ENCODE measurements around the gene PLA2G12A.

PLA2G12A gene

GRCh38 chr4:109729718-109730618, at the start of gene PLA2G12A:
PLA2G12A (minus strand) TSS chr4:109730070; CDS start chr4:109729809, 261 bp downstream.
- ATAC-seq (peak; percentile 90), DNase-seq (peak; percentile 74)

GRCh38 chr4:109764789-109765402, 35.0 kb upstream of the PLA2G12A start:
- ATAC-seq (no peak), DNase-seq (no peak)

GRCh38 chr4:109764376-109764775, 34.5 kb upstream of the PLA2G12A start:
- DNase-seq (no peak), ATAC-seq (no peak)

- DNase-seq (no peak), ATAC-seq (peak; percentile 92)
Observed at GRCh38 chr4:109760682-109761081, 30.8 kb upstream of the PLA2G12A start.

DNA sequence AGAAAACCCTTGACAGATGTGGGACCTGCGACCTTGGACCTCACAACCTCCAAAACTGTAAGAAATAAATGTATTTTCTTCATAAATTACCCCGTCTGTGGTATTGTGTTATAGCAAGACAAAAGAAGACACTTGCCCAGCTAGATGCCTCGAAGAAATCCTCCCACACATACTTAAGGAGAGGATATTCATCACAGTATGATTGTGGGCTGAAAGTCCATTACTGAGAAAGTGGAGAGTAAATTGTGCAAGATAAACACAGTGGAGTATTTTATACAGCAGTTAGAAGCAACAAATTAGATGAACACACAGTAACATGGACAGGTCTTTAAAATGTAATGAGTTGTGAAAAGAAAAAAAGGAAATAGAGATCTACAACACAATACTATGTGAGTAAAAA, 25.8 kb upstream of the PLA2G12A start:
- ATAC-seq: no peak
- no peak for DNase-seq

- no peak for DNase-seq
- peak; percentile 59 for ATAC-seq
Observed at GRCh38 chr4:109754093-109754857, 24.4 kb upstream of the PLA2G12A start.

DNA sequence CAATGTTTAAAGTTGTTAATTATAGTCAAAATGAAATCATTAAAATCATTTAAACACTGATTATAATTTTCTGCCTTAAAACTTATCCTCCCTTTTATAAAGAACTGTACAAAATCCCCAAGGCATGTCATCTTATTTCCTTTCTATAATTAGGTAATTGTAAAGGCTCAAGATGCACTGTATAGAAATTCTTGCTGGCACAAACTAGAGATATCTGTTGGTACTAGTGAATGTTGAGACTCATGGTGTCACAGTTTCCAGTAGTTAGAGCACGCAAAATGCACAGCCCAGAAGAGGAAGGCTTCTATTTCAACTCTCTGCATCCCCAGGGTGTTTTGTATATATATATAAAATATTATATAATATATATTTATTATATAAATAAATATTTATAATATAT, 22.7 kb upstream of the PLA2G12A start:
- ATAC-seq (peak; percentile 46), DNase-seq (no peak)

GRCh38 chr4:109751852-109752251, 22.0 kb upstream of the PLA2G12A start:
- ATAC-seq: no peak
- DNase-seq: no peak

DNA sequence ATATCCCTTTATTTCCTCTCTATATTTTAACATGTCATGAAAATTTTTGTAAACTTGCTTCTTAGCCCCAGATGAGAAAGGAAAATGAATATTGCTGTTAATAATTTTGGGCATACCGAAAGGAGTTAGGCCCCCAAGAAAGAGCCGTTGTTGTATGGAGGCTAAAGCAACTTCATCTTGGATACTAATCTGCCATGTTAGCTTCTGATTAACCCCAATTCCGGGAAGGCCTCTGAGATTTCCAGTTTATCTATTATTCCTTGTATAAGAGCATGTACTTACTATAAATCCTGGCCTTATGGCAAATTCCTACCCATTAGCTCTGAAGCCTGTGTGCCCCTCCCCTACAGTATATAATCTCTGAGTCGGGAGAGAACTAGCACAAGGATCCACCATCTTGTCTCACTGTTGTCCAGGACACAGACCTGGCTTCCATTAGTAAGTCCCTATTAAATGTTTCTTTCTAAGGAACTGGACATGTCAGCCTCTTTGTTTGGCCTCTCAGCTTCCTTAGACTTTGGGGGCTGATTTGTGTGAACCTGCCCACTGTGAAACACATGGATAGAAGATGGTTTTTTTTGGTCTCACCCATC, 20.9 kb upstream of the PLA2G12A start:
- no peak for DNase-seq
- no peak for ATAC-seq

DNA sequence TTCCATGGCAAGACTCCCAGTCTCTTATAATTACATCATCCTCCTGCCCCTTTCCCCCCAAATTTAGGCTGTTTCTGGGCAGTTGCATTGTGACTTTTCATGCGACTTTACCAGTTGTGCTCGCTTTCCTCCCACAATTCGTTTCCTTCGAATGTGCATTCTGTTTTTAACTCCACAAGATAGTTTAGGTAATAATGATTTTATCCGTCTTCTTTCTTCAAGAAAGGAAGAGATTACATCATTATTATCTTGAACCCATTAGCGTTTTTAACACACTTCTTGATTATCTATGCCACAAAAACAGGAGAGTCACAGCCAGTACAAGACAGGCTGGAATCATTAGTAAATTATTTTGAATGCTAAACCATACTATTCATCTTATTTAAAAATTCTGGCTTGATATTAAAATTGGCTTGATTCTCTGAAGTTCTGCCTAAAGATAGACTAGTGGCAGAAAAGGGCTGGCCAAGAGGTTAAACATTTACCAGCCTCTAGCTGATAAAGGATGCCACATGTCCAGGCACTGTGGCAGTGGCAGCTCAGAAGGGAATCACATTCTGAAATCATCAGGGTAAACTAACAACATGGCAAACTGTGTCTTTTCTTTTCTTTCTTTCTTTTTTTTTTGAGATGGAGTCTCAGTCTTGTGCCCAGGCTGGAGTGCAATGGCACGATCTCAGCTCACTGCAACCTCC, 19.7 kb upstream of the PLA2G12A start:
- ATAC-seq (no peak), DNase-seq (no peak)

- ATAC-seq (no peak), DNase-seq (no peak)
Observed at GRCh38 chr4:109748114-109748513, 18.2 kb upstream of the PLA2G12A start.

- no peak for ATAC-seq
- no peak for DNase-seq
Observed at GRCh38 chr4:109746728-109747127, 16.9 kb upstream of the PLA2G12A start.

DNA sequence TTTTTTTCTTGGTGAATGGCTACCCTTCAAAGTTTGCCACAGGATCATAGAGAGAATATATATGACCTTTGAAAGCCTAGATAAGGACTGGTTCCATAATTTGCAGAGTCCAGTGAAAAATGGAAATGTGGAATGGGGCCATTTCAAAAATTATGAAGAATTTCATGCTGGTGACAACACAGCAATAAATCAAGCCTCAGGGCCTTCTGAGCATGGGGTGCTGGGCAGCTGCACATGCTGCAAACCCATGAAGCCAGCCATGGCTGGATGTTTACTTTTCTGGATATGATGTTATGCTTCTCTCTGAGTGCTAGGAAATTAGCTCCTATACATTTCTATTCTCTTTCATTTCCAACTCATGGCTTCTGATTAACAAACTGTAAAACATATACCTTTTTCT, 16.0 kb upstream of the PLA2G12A start:
- ATAC-seq: no peak
- no peak for DNase-seq

DNA sequence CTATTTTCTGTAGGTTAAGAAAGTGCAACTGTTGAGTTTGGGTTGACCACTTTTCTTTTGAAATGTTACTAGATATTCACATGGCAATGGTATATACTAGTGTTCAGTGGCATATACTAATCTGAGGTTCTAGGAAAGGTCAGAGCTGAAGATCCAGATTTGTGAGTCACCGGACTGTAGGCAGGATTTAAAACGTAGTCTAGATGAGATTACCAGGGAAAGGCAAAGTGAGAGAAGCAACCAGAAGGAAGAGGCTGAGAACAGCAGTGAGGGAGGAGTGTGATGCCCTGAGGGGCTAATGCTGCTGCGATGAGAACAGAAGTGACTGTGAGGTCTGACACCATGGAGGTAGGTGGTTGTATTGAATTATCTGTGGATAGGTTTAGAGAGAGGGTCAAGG, 9.7 kb upstream of the PLA2G12A start:
- DNase-seq: no peak
- ATAC-seq: peak; percentile 28

- ATAC-seq: no peak
Observed at GRCh38 chr4:109738104-109738872, 8.4 kb upstream of the PLA2G12A start.

GRCh38 chr4:109735566-109736365, 5.9 kb upstream of the PLA2G12A start:
- no peak for ATAC-seq

More at GRCh38 chr4:109738104-109738872, 8.4 kb upstream of the PLA2G12A start:
- DNase-seq: no peak

DNA sequence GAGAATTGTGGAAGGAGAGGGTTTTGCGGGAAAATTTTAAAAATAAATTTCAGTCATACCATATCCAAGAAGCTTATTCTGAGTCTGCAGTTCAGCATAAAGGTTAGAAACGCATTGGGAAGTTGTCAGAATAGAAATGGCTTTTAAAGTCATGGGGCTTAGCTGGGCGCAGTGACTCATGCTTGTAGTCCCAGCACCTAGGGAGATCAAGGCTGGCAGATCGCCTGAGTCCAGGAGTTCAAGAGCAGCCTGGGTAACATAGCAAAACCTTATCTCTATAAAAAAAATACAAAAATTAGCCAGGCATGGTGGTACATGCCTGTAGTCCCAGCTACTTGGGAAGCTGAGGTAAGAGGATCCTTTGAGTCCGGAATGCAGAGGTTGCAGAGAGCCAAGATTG, 3.9 kb upstream of the PLA2G12A start:
- DNase-seq (no peak), ATAC-seq (no peak)

More at GRCh38 chr4:109735566-109736365, 5.9 kb upstream of the PLA2G12A start:
- DNase-seq: no peak

DNA sequence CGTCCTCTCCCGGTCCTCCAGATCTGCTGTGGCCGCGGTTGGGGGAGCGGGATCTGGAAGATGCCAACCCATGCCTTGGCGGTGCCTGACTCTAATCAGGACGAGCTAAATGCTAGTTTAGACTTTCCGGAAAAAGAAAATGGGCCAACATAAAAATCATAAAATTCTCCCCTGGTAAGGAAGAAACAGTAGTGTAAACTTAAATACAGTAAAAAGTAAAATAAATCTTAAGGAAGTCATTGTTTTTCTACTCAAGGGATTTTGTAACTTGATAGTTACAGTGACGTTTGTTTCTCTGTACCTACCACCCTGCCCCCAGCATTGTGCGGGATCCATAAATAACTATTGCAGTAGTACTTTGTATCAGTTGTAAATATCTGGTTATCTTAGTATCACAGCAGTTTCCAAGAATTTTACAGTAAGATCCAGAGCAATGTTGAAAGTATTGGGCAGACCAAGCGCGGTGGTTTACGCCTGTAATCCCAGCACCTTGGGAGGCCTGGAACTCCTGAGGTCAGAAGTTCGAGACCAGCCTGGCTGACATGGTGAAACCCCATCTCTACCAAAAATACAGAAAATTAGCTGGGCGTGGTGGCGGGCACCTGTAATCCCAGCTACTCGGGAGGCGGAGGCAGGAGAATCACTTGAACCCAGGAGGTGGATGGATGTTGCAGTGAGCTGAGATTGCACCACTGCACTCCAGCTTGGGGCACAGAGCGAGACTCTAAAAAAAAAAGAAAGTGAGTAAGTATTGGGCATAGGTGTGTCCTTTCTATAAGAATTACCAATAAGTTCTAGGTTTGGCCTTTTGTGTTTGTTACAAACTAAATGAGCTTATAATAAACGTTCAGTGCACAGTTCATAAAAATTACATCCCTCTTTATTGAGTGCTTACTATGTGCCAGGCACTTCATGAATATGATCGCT, 1.0 kb upstream of the PLA2G12A start:
- ATAC-seq (no peak), DNase-seq (no peak)
